ENCODE measurements around the gene LRPAP1.

Gene LRPAP1

DNA sequence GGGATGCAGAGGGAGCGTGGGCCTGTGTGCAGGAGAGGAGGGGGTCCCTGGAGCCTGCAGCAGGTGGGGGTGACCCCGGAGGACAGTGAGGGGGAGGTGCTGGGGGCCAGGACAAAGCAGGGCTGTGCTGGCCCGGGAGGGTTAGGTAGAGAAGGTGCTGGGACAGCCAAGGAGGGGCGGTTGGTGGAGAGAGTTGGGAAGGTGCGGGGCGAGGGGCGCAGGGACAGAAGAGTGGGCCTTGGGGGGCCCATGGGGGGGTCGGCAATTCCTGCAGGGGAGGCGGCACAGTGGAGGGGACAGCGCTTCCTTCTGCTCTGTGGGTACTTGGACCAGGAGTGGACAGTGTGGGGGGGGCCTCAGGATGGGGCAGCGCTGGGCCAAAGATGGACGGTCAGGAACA is 32.5 kb downstream of the LRPAP1 start:
- no peak for DNase-seq

DNA sequence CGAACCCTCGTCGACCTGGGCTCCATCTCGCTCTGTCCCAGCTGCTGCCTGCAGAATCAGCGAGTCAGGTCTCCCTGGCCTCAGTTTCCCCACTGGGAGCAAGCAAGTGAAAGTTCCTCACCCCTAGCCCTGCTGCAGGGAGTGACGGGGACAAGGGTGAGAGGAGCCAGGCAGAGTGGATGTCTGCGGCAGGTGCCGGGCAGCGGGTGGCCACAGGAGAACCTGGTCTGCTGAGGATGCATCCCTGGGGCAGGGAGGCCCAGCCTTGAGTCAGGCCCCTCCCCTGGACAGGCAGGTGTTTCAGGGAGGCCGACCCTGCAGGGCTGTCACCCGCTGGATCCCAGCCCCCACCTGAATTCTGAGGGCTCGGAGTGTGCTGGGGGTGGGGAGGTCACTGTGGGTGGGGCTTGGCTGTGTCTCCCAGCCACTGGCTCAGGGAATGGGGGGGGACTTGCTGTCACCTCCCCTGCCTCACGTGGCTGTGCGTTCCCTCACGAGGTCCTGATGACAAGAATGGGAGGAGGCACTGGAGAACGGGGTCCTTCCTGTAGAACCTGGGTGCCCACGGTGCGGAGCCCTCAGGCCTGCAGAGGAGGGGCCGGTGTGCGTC is 33.2 kb downstream of the LRPAP1 start:
- no peak for DNase-seq

DNA sequence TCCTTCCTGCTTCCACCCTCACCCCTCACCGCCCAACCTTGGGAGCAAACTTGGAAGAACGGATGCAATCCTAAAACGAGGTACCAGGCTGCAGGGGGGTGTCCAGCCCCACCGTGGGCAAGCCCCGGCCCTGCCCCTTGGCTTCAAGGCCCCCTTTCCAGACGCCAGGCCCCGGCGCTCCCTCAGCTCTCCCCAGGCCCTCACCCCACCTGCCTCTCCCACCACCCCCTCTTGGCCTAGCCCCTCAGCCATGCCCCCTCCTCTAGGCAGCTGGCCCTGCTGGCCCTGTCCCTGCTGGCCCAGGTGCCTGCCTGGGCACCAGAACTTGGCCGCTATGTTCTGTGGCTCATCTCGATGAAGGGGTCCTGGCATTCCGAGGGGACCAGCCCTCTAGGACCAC is 33.8 kb downstream of the LRPAP1 start:
- DNase-seq, result no peak

- no peak for DNase-seq
Observed at GRCh38 chr4:3497523-3498389, 34.5 kb downstream of the LRPAP1 start.

DNA sequence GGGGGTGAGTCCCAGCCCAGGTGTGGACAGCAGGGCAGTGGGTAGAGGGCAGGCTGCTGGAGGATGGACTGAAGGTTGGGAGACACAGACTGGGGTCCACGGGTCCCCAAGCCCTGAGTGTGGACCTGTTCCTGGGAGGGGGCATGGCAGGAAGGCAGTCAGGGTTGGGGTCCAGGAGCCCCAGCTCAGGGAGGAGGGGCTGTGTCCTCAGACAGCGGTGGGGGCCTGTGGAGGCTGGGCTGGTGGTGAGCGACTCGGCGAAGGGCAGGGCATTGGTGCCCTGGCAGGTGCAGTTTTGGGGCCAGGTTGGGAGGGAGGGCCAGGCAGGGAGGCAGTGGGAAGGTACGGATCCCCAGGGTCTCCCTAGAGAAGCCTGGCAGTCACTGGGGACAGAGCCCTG is 35.1 kb downstream of the LRPAP1 start:
- no peak for DNase-seq

DNA sequence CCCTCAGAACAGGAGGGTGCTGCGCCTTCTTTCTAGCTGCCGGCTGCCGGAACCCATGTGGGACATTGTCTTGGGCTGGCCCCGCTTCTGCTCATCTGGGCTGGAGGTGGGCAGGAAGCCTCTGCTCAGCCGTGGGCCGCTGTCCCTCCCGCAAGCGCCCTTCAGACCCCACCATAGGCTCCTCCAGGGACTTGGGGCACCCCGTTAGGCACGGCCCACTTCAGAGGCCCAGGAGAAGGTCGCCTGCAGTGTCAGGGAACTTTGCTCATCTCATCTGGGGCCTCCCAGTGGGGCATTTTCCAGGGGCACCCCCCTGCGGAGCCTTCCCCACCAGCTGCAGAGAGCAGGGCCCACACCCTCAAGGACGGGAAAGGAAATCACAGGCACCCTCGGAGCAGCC is 36.2 kb downstream of the LRPAP1 start:
- no peak for DNase-seq

DNA sequence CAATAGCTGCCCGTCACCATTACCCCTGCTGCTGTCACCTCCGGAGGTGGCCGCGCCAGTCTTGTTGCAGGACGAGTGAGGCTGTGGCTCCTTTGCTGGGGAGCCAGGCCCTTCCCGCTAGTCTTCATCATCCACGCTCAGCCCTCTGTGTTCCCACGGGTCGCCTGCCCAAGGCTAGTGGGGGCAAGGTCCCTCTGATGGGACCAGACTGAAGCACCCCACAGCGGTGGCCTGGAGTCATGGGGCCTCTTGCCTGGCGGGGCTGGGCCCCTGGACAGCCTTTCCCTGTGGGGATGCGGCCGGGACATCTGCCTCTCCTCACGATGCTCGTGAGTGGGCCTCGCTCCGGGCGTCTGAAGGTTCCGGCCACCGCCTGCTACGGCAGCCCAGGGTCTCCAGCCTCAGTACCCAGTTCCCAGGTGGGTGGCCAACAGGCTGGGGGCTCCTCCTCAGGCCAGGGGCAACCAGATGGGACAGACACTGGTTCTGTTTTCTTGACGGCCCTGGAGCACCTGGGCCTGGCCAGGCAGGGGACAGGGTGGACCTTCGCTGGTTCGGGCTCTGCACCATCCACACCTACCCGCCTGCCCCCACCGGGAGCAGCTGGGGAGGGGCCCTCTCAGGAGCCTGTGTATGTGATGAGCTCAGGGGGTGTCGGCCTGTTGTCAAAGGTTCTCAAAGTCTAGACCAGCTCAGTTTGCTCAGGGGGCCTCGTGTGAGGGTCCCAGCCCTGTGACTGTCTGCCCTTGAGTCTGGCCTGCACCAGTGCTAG is 36.8 kb downstream of the LRPAP1 start:
- no peak for DNase-seq

- DNase-seq, result no peak
Observed at GRCh38 chr4:3494462-3494871, 37.8 kb downstream of the LRPAP1 start.

DNA sequence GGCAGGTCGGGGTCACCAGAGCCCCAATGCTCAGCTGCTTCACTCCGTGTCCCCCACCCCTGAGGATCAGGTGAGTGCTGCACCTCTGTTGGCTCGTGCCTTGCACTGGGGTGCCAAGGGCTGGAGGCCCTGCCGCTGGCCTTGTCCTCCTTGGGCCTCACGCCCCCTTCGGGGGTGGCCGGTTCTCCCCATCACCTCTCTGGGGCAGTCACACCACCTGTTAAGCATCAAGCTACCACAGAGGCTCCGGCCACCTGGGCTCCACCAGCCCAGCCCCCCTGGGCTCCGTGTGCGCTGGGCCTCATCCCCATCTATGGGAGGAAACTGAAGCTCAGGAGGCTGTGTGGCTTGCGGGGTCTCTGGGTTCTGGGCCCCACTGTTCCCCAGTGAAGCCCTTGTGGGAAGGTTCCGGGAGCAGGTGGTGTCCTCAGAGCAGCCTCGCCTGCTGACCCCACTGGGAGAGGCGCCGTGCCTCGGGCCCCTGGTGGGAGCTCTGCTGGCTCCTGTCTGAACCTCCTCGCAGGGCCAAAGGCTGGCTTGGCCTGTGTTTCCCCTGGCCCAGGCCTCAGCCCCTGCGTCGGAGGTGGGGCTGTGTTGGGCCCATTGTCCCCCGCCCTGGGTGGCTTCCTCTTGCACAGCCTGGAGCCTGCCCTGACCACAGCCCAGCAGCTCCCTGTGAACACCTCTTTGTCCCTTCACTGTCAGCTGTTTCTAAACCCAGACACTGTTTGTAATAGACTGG is 38.3 kb downstream of the LRPAP1 start:
- no peak for DNase-seq

DNA sequence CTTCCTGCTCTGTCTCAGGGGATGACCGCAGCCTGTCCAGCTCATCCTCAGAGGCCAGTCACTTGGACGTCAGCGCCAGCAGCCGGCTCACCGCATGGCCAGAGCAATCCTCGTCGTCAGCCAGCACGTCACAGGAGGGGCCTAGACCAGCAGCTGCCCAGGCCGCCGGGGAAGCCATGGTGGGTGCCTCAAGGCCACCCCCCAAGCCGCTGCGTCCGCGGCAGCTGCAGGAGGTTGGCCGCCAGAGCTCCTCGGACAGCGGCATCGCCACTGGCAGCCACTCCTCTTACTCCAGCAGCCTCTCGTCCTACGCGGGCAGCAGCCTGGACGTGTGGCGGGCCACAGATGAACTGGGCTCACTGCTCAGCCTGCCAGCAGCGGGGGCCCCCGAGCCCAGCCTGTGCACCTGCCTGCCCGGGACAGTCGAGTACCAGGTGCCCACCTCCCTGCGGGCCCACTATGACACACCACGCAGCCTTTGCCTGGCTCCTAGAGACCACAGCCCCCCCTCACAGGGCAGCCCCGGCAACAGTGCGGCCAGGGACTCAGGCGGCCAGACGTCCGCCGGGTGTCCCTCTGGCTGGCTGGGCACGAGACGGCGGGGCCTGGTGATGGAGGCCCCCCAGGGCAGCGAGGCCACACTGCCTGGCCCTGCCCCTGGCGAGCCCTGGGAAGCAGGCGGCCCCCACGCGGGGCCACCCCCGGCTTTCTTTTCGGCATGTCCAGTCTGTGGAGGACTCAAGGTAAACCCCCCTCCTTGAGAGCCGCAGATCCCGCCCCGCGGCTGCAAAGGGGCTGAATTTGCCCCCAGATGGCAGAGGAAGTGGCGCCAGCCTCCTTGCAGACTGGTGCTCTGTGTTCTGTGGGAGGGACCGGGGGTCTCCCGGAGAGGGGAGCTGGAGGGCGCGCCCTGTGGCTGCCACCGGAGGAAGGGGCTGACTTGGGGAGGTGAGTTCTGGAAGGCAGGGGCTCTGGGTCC is 39.2 kb downstream of the LRPAP1 start:
- no peak for DNase-seq

DNA sequence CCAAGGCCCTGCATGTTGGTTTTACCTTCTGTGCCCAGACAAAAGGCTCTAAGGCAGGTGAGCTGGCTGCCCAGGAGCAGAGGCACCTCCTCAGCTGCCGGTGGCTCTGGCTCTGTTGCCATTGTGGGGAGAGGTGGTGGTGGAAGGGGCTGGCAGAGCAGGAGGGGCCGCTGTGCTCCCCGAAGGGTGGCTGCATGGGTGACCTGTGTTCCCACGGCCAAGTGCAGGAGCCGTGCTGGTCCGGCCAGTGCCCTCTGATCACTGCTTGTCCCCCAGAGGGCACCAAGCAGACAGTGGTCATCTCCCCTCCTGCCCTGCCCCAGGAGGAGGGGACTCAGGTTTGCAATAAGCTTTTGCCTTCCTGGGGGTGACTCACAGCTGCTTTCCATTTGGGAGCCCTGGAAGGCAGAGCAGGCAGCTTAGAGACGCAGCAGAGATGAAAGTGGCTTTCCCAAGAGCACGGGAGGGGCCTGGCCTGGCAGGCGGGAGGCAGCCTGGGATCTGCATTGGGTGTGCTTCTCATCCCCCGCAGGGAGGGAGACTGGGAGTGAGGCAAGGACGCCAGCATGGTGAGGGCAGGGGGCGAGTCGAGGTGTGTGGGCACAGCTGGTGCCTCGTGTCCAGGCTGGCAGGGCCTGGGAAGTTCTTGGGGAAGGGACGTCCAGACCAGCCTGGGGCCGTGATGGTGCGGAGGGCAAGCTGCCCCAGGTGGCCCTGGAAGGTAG is 40.4 kb downstream of the LRPAP1 start:
- no peak for DNase-seq

DNA sequence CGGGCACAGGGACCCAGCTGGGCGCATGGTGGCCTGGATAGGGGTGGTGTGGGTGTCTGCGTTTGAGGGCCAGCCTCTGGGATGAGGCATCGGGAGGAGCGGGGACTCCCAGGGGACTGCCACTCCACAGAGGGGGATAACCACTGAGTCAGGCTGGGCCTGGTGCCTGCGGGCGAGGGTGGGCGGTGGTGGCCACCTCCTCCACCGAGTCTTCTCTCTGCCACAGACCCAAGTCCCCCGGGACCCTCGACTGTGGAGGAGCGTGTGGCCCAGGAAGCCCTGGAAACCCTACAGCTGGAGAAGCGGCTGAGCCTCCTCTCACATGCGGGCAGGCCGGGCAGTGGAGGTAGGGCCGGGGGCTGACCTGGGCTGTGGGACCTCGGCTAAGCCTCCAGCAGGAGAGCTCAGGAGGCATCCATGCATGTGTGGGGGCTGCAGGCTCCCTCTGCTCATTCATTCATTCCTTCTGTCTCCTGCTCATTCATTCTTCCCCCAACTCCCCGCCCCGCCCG is 42.7 kb downstream of the LRPAP1 start:
- no peak for DNase-seq

- DNase-seq, result no peak
Observed at GRCh38 chr4:3488820-3489219, 43.4 kb downstream of the LRPAP1 start.

GRCh38 chr4:3487861-3488260 is 44.4 kb downstream of the LRPAP1 start:
- no peak for DNase-seq

DNA sequence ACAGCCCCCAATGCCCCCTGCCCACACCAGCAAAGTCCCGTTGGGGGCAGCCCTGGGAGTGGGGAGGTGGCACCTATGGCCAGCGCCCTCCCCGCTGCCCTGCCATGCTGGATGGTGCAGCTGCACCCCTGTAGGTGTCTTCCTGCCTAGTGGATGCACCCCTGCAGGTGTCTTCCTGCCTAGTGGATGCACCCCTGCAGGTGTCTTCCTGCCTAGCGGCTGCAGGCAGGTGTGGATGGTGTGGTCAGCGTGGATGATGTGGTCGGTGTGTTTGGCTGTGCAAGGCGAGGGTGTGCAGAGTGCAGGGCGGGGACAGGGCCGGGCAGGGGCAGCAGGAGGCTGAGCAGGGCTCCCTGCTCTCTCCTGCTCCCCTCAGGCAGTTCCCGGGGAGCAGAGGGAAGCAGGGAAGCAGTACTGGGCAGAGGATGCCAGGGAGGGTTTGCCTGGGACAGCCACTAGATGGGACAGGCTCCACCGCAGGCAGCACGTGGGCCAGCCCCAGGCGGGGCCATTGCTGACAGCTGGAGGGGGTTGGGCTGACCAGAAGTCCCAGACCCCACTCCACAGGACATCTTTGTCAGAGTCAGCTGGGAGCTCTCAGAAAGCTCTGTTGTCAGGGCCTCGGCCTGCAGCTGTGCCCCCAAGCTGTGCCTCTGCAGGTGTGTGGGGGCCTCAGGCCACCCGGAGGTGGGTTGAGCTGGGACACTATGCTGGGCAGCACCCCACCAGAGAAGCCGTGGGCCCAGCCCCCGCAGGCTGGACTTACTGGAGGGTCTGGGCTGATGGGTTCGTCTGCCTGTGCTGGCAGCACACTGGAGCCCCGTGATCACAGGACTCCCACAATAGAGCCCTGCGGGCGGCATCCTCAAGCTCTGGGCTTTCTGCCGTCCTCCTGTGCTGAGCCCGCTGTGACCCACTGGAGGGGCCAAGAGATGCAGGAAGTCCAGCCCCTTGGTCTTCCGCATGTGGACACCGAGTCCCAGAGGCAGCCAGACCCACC is 45.4 kb downstream of the LRPAP1 start:
- no peak for DNase-seq

DNA sequence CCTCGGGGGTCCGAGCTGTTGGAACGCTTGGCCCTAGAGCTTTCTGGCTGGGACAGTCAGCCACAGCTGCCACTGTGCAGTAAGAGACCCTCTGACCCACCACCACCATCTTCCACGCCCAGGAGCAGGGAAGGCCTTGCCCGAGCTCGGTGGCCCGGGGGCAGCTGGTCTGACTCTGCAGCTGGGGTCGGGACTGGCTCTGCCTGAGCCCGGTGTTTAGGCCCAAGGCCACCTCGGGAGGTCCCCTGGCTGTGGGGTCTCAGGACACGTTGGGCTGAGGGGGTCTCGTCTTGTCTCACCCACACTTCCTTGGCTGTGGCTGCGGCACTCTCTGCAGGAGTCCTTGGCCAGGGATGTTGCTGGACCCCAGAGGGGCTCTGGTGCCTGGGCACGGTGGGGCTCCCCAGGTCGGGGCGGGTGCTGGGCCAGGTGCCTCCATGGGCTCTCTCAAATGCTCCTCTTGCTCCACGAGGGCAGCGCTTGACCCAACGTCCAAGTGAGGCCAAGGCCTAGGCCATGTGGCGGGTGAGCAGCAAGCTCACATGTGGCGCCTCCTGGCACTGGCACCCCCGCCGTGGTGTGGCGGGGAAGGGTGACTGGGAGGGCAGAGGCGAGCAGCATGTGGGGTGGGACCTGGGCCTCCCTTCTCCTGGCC is 46.2 kb downstream of the LRPAP1 start:
- no peak for DNase-seq

- no peak for DNase-seq
Observed at GRCh38 chr4:3485011-3485791, 47.0 kb downstream of the LRPAP1 start.

Data from CD4-positive, alpha-beta T cell treated with Interleukin-21 for 1 hour (primary cell).